HEK293T (cell line): Measurements from ENCODE around the gene PGBD4.

Source experiments
- CTCF ChIA-PET: fragments of 350-600 bp; formaldehyde crosslinking; extraction: SDS; loops from one replicate; lab custom pipeline; 2021; ENCODE audit warnings: antibody characterized with exemption, inconsistent platforms; lab: Yijun Ruan, JAX
- POLR2A ChIA-PET: fragments of 350-600 bp; formaldehyde crosslinking; extraction: SDS; loops from one replicate; lab custom pipeline; 2020; ENCODE audit warnings: antibody characterized with exemption, inconsistent platforms; lab: Yijun Ruan, JAX
- DNase-seq: peaks from one replicate; pipeline ENCODE4 v3.0.0; 2012; ENCODE audit warnings: mixed read lengths; ENCODE audit errors: extremely low spot score
- ARNT ChIP-seq: fragments of 450-650 bp; IDR thresholded peaks from 2 replicates; pipeline ENCODE4 v1.6.1; 2017; ENCODE audit warnings: mild to moderate bottlenecking
- BHLHE40 ChIP-seq: fragments of 450-650 bp; IDR thresholded peaks from 2 replicates; pipeline ENCODE4 v1.6.1; 2016; ENCODE audit warnings: mild to moderate bottlenecking, moderate library complexity, borderline replicate concordance
- CTBP1 ChIP-seq: fragments of 450-650 bp; IDR thresholded peaks from 2 replicates; pipeline ENCODE4 v1.6.1; 2016; ENCODE audit warnings: borderline replicate concordance
- ELF4 ChIP-seq: fragments of 450-650 bp; IDR thresholded peaks from 2 replicates; pipeline ENCODE4 v1.6.1; 2017; ENCODE audit warnings: antibody characterized with exemption
- FOXA1 ChIP-seq: fragments of 450-650 bp; IDR thresholded peaks from 2 replicates; pipeline ENCODE4 v1.6.1; 2016; ENCODE audit warnings: mild to moderate bottlenecking
- FOXK2 ChIP-seq: fragments of 450-650 bp; IDR thresholded peaks from 2 replicates; pipeline ENCODE4 v1.6.1; 2016; ENCODE audit warnings: mild to moderate bottlenecking
- FOXM1 ChIP-seq: fragments of 450-650 bp; IDR thresholded peaks from 2 replicates; pipeline ENCODE4 v1.6.1; 2017; ENCODE audit warnings: mild to moderate bottlenecking, borderline replicate concordance
- HDGF ChIP-seq: fragments of 450-650 bp; IDR thresholded peaks from 2 replicates; pipeline ENCODE4 v1.6.1; 2017; ENCODE audit warnings: antibody characterized with exemption, borderline replicate concordance
- L3MBTL2 ChIP-seq: fragments of 450-650 bp; conservative IDR thresholded peaks from 2 replicates; pipeline ENCODE4 v1.6.1; 2016; ENCODE audit warnings: mild to moderate bottlenecking
- LEF1 ChIP-seq: fragments of 450-650 bp; IDR thresholded peaks from 2 replicates; pipeline ENCODE4 v1.6.1; 2017; ENCODE audit warnings: mild to moderate bottlenecking, borderline replicate concordance
- NFRKB ChIP-seq: fragments of 450-650 bp; IDR thresholded peaks from 2 replicates; pipeline ENCODE4 v1.6.1; 2016; ENCODE audit warnings: mild to moderate bottlenecking, moderate library complexity
- SP1 ChIP-seq: fragments of 450-650 bp; IDR thresholded peaks from 2 replicates; pipeline ENCODE4 v1.6.1; 2017
- SUZ12 ChIP-seq: fragments of 450-650 bp; IDR thresholded peaks from 2 replicates; pipeline ENCODE4 v1.6.1; 2016; ENCODE audit warnings: mild to moderate bottlenecking
- TARDBP ChIP-seq: fragments of 450-650 bp; IDR thresholded peaks from 2 replicates; pipeline ENCODE4 v1.6.1; 2016
- ZNF384 ChIP-seq: fragments of 450-650 bp; IDR thresholded peaks from 2 replicates; pipeline ENCODE4 v1.6.1; 2016
- TF ChIP-seq, protein P1 (sequence below): fragments of 450-650 bp; IDR thresholded peaks from 2 replicates; pipeline ENCODE4 v1.6.1; 2016

Gene PGBD4

DNA sequence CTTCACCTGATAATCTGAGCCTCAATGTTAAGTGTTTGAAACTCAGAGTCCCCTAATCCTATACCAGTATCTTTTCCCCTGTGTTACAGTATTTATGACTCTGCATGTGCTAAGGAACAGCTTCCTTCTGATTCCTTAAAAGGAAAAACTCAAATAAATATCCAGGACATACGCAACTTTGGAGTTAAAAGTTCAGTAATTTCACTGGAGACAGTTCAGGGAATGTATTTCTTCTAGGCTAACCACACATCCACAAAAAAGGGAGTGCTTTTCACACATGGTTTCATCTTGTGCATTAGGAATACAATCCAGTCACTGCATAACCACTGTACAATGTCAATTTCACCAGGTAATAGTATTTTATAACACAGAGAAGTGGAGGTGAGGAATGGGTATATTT lies 31.0 kb downstream of the PGBD4 start:
- TF ChIP-seq BHLHE40 (no peak), LEF1 (no peak), FOXK2 (no peak), NFRKB (no peak), FOXA1 (no peak), CTBP1 (no peak), FOXM1 (no peak), ARNT (no peak), ELF4 (no peak), HDGF (no peak), TARDBP (no peak)
- TF ChIP-seq, protein P1, sequence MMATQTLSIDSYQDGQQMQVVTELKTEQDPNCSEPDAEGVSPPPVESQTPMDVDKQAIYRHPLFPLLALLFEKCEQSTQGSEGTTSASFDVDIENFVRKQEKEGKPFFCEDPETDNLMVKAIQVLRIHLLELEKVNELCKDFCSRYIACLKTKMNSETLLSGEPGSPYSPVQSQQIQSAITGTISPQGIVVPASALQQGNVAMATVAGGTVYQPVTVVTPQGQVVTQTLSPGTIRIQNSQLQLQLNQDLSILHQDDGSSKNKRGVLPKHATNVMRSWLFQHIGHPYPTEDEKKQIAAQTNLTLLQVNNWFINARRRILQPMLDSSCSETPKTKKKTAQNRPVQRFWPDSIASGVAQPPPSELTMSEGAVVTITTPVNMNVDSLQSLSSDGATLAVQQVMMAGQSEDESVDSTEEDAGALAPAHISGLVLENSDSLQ, result no peak
- CTCF ChIA-PET, result interaction anchor here (0.7 kb wide), 1 partner anchor 23 kb away, joined by 3 read pairs; no protein-coding TSS in a partner anchor
- DNase-seq, result no peak
- POLR2A ChIA-PET, result no interaction called here

DNA sequence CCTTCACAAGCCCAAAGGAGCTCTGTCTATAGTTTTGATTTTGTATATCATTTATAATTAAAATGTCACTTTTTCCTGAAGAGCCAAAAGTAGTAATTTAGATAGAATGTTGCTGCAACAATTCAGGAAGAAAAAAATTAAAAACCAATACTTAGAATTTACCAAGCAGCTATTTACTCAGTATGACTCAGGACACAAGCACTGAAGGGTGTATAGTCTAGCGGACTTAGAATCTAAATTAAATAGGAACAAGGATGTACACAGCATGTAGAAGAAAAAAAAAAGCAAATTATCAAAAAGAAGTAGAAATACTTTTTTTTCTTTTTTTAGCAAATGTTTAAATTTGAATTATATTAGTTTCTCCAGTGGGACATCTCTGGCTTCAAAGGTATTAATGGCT lies 31.6 kb downstream of the PGBD4 start:
- ChIA-PET CTCF (no interaction called here), POLR2A (no interaction called here)
- TF ChIP-seq ZNF384 (no peak), SP1 (no peak), HDGF (no peak), LEF1 (no peak), FOXK2 (no peak), FOXM1 (no peak), SUZ12 (no peak), ARNT (no peak), CTBP1 (no peak), BHLHE40 (no peak), NFRKB (no peak), L3MBTL2 (no peak), TARDBP (no peak)
- TF ChIP-seq, protein P1, result no peak
- no peak for DNase-seq

DNA sequence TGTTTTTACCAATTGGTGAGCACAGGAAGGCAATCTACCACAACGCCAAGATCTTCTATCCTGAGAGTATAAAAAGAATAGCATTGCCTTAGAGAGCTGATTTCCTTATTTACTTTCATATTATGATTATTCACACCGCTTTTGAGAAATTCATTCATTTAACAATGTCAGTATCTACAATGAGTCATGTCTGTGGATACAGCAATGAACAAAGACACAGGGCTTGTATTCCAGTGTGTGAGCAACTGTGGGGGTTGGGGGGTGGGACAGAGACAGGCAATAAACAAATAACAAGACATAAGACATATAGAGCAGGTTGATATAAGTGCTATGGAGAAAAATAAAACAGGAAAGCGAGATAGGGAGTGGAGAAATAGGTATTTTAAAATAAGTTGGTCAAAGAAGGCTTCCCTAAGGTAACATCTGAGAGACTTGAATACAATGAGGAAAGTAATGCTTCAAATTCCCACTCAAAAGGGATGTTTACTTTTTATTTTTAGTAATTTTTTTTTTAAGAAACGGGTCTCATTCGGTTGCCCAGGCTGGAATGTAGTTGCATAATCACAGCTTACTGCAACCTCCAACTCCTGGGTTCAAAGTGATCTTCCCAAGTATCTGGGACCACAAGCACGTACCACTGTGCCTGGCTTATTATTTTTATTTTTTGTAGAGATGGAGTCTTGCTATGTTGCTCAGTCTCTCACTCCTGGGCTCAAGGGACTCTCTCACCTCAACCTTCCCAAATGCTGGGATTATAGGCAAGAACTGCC lies 45.7 kb downstream of the PGBD4 start:
- TF ChIP-seq HDGF, result no peak
- TF ChIP-seq, protein P1, result no peak
- no peak for TF ChIP-seq TARDBP
- ChIA-PET POLR2A (no interaction called here), CTCF (no interaction called here)
- no peak for DNase-seq

DNA sequence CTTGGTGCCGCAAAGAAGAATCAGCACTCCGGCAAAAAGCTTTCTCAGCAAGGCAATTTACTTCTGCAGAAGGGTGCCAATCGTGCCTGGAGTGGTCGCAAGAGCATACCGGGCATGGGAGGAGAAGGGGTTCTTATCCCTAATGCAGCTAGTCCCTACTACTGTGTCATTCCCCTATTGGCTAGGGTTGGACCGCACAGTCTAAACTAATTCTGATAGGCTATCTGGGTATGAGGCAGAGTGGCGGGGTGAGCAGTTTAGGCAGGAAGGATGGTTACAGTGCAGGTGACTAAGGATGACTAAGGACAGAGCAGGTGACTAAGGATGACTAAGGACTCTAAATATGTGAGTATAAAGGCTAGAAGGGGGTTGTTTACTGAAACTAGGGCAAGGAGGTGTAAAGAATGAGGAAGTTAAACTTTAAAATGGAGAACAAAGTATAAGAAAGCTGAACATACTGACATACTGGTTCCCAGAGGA lies 52.9 kb downstream of the PGBD4 start:
- ChIA-PET POLR2A (no interaction called here), CTCF (no interaction called here)
- DNase-seq, result no peak
- no peak for TF ChIP-seq L3MBTL2
- TF ChIP-seq ZNF384, result no peak
- no peak for TF ChIP-seq ELF4
- no peak for TF ChIP-seq FOXM1
- TF ChIP-seq SP1, result no peak
- TF ChIP-seq CTBP1, result no peak
- no peak for TF ChIP-seq FOXA1
- TF ChIP-seq NFRKB, result no peak
- no peak for TF ChIP-seq FOXK2
- no peak for TF ChIP-seq ARNT

DNA sequence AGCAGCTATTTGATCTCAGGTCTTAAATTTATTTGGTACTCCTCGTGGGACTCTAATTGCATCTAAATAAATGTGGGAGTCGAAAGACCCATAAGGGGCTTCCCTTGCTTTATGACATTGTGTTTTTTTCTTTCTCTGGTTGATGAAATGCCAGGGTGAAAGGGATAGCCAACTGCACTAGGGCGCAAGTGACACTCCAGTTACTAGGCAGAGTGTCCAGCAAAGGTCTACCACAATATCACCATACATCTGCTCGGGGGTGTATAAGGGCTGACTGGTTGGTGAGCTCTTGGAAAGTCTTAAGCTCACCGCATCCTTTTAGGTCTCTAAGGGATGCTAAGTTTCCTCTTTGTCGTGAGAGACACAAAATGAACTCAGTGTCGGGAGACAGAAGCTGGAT lies 54.0 kb downstream of the PGBD4 start:
- no peak for TF ChIP-seq ZNF384
- no peak for TF ChIP-seq FOXM1
- TF ChIP-seq L3MBTL2, result no peak
- TF ChIP-seq, protein P1, result no peak
- no peak for TF ChIP-seq HDGF
- no peak for TF ChIP-seq BHLHE40
- no peak for TF ChIP-seq CTBP1
- TF ChIP-seq SP1, result no peak
- no peak for TF ChIP-seq TARDBP
- TF ChIP-seq ELF4, result no peak
- TF ChIP-seq FOXA1, result no peak
- CTCF ChIA-PET, result no interaction called here

More for the DNA sequence above, 54.0 kb downstream of the PGBD4 start:
- DNase-seq, result no peak
- POLR2A ChIA-PET, result no interaction called here
